ENCODE measurements around the gene CMTR1. TPM values are rescaled to one million over a fixed set of nuclear protein-coding genes. Genes with fewer than 3 reads are reported as not detected.
A peak's percentile ranks its signal among the peaks of the same experiment; 100 is the strongest.
"Not testable (repeated sequence)": the region's sequence is repeated elsewhere in the genome, so short reads cannot be mapped to it uniquely, and the experiment has no call there.

CMTR1 gene
- total and polyA plus RNA-seq, 3 experiments from 2014 or later: 25.8 to 54.3 (median 54.3) TPM

GRCh38 chr6:37399131-37399530, 33.9 kb upstream of the CMTR1 start:
- Histone ChIP-seq H3K9me3 (ENCODE audit: low read length) (no peaks in the 10 kb centered on the region), H3K27ac (ENCODE audit: low read depth, low read length) (no peak overlapping the region)
- CTCF ChIA-PET: no interaction called here

GRCh38 chr6:37399795-37400490, 33.1 kb upstream of the CMTR1 start:
- Mint-ChIP-seq H3K4me3 (no peak overlapping the region), H3K4me1 (no peaks in the 10 kb centered on the region), H3K9me3 (no peaks in the 10 kb centered on the region), H3K36me3 (peaks cover 0 to 4% (median 0%) of the 10 kb centered on the region in 3 donors), H3K27me3 (peaks cover 0 to 4% of the 10 kb centered on the region in 2 donors), H3K27ac (peak overlapping the region in 1 of 8 donors; percentile 1)
- no peak for DNase-seq
- POLR2A ChIA-PET: no interaction called here
- Histone ChIP-seq H3K4me1 (ENCODE audit: insufficient read depth, low read length) (no peaks in the 10 kb centered on the region), H3K27me3 (ENCODE audit: insufficient read depth, low read length, poor library complexity, severe bottlenecking) (no peaks in the 10 kb centered on the region), H3K4me3 (ENCODE audit: low read length) (no peak overlapping the region), H3K27ac (ENCODE audit: low read depth, low read length) (no peak overlapping the region), H3K9me3 (ENCODE audit: low read length) (no peaks in the 10 kb centered on the region), H3K36me3 (ENCODE audit: insufficient read depth, low read length) (no peaks in the 10 kb centered on the region)
- CTCF ChIA-PET: no interaction called here

More at GRCh38 chr6:37399131-37399530, 33.9 kb upstream of the CMTR1 start:
- Mint-ChIP-seq H3K4me1 (no peaks in the 10 kb centered on the region), H3K4me3 (peak overlapping the region in 1 of 7 donors; percentile 25), H3K27ac (peak overlapping the region in 1 of 8 donors; percentile 20), H3K9me3 (no peaks in the 10 kb centered on the region), H3K27me3 (peaks cover 0 to 4% of the 10 kb centered on the region in 2 donors), H3K36me3 (peaks cover 0 to 4% (median 2%) of the 10 kb centered on the region in 3 donors)
- no peaks in the 10 kb centered on the region for H3K4me1 ChIP-seq (ENCODE audit: insufficient read depth, low read length)
- H3K36me3 ChIP-seq (ENCODE audit: insufficient read depth, low read length): no peaks in the 10 kb centered on the region
- H3K4me3 ChIP-seq (ENCODE audit: low read length): no peak overlapping the region
- DNase-seq: no peak
- no peaks in the 10 kb centered on the region for H3K27me3 ChIP-seq (ENCODE audit: insufficient read depth, low read length, poor library complexity, severe bottlenecking)
- POLR2A ChIA-PET: interaction anchor here (0.5 kb wide), 1 partner anchor 597 kb away, joined by 10 read pairs; no protein-coding TSS in a partner anchor

DNA sequence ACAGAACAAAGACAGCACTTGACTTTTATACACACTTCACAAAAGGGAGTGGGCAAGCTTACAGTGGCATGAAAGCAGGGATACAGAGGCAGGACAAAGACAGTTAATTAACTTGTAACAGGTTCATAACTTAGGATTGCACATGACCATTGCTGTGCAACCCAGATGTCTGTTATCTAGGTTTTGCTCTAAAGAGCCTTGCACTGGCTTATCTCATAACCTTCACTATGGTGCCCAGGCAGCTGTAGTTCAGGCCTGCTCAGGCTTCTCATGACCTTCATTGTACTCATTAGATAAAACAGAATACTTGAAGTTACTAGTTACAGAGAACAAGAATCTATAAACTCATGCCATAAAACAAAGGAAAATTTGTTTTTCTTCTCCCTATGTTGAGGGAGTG, 31.4 kb upstream of the CMTR1 start:
- not testable (repeated sequence) for H3K27me3 Mint-ChIP-seq, DNase-seq

DNA sequence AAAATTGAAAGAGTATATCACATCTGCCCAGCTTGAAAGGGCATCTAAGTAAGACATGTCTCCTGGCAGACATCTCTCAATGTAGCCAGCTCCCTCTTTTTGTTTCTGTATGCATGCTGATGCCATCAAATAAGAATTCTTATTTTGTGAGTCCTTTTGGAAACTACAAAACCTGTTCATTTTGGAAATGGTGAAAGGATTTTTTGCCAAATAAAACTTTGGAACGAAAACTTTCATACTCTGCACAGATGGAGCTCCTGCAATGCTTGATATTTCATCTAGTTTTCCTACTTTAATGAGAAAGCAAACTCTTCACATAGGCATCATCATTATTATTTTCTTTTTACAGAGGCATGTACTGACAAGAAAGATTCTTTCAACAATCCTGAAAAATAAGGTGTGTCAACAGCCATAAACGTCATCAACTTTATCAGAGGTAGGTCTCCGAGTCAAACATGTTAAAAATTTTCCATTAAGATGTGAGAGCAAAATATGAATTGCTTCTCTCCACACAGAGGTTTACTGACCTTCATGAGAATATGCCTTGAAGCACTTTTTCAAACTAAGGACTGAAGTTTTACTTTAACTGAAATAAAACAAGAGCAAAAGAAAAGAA, 26.2 kb upstream of the CMTR1 start:
- Histone ChIP-seq H3K27ac (ENCODE audit: low read depth, low read length) (no peak overlapping the region), H3K4me1 (ENCODE audit: insufficient read depth, low read length) (no peaks in the 10 kb centered on the region), H3K27me3 (ENCODE audit: insufficient read depth, low read length, poor library complexity, severe bottlenecking) (no peaks in the 10 kb centered on the region), H3K4me3 (ENCODE audit: low read length) (no peak overlapping the region), H3K9me3 (ENCODE audit: low read length) (no peaks in the 10 kb centered on the region), H3K36me3 (ENCODE audit: insufficient read depth, low read length) (no peaks in the 10 kb centered on the region)
- H3K27ac Mint-ChIP-seq: no peak overlapping the region
- POLR2A ChIA-PET: no interaction called here
- CTCF ChIA-PET: no interaction called here
- DNase-seq: no peak
- peaks cover 0 to 7% (median 0%) of the 10 kb centered on the region in 3 donors for H3K36me3 Mint-ChIP-seq
- no peaks in the 10 kb centered on the region for H3K4me1 Mint-ChIP-seq
- no peak overlapping the region for H3K4me3 Mint-ChIP-seq
- no peaks in the 10 kb centered on the region for H3K27me3 Mint-ChIP-seq
- no peaks in the 10 kb centered on the region for H3K9me3 Mint-ChIP-seq

More for the DNA sequence above, 31.4 kb upstream of the CMTR1 start:
- H3K27ac ChIP-seq (ENCODE audit: low read depth, low read length); H3K9me3 ChIP-seq (ENCODE audit: low read length); H3K36me3 ChIP-seq (ENCODE audit: insufficient read depth, low read length); H3K9me3 Mint-ChIP-seq; CTCF ChIA-PET; H3K36me3 Mint-ChIP-seq; POLR2A ChIA-PET; H3K4me1 ChIP-seq (ENCODE audit: insufficient read depth, low read length); H3K4me3 Mint-ChIP-seq; H3K4me3 ChIP-seq (ENCODE audit: low read length); H3K4me1 Mint-ChIP-seq; H3K27ac Mint-ChIP-seq; H3K27me3 ChIP-seq (ENCODE audit: insufficient read depth, low read length, poor library complexity, severe bottlenecking): not testable (repeated sequence)

- no peaks in the 10 kb centered on the region for H3K4me1 ChIP-seq (ENCODE audit: insufficient read depth, low read length)
- CTCF ChIA-PET: no interaction called here
Measured at GRCh38 chr6:37407948-37408347, 25.1 kb upstream of the CMTR1 start.

GRCh38 chr6:37409501-37409900, 23.5 kb upstream of the CMTR1 start:
- Histone ChIP-seq H3K27me3 (ENCODE audit: insufficient read depth, low read length, poor library complexity, severe bottlenecking) (no peaks in the 10 kb centered on the region), H3K36me3 (ENCODE audit: insufficient read depth, low read length) (no peaks in the 10 kb centered on the region), H3K4me1 (ENCODE audit: insufficient read depth, low read length) (no peaks in the 10 kb centered on the region), H3K9me3 (ENCODE audit: low read length) (no peaks in the 10 kb centered on the region), H3K27ac (ENCODE audit: low read depth, low read length) (no peak overlapping the region), H3K4me3 (ENCODE audit: low read length) (no peak overlapping the region)
- Mint-ChIP-seq H3K36me3 (peaks cover 0 to 3% (median 0%) of the 10 kb centered on the region in 3 donors), H3K27ac (no peak overlapping the region), H3K27me3 (no peaks in the 10 kb centered on the region), H3K4me3 (no peak overlapping the region), H3K4me1 (no peaks in the 10 kb centered on the region), H3K9me3 (no peaks in the 10 kb centered on the region)
- CTCF ChIA-PET: interaction anchor here (1.4 kb wide), 1 partner anchor 12 kb away, joined by 3 read pairs; no protein-coding TSS in a partner anchor
- DNase-seq: no peak
- POLR2A ChIA-PET: no interaction called here

More at GRCh38 chr6:37407948-37408347, 25.1 kb upstream of the CMTR1 start:
- Histone ChIP-seq H3K36me3 (ENCODE audit: insufficient read depth, low read length) (no peaks in the 10 kb centered on the region), H3K9me3 (ENCODE audit: low read length) (no peaks in the 10 kb centered on the region), H3K27me3 (ENCODE audit: insufficient read depth, low read length, poor library complexity, severe bottlenecking) (no peaks in the 10 kb centered on the region), H3K27ac (ENCODE audit: low read depth, low read length) (no peak overlapping the region), H3K4me3 (ENCODE audit: low read length) (no peak overlapping the region)
- H3K9me3 Mint-ChIP-seq: no peaks in the 10 kb centered on the region
- H3K4me1 Mint-ChIP-seq: no peaks in the 10 kb centered on the region
- H3K27ac Mint-ChIP-seq: no peak overlapping the region
- POLR2A ChIA-PET: no interaction called here
- no peak for DNase-seq
- no peaks in the 10 kb centered on the region for H3K27me3 Mint-ChIP-seq
- H3K36me3 Mint-ChIP-seq: peaks cover 0 to 7% (median 0%) of the 10 kb centered on the region in 3 donors
- H3K4me3 Mint-ChIP-seq: no peak overlapping the region

- ChIA-PET CTCF (interaction anchor here (0.6 kb wide), 1 partner anchor 568 kb away, joined by 3 read pairs; no protein-coding TSS in a partner anchor), POLR2A (no interaction called here)
- no peaks in the 10 kb centered on the region for H3K9me3 ChIP-seq (ENCODE audit: low read length)
- Mint-ChIP-seq H3K4me1 (no peaks in the 10 kb centered on the region), H3K4me3 (no peak overlapping the region), H3K36me3 (no peaks in the 10 kb centered on the region), H3K9me3 (peaks cover 0 to 2% (median 0%) of the 10 kb centered on the region in 5 donors), H3K27ac (no peak overlapping the region), H3K27me3 (peaks cover 0 to 2% of the 10 kb centered on the region in 2 donors)
- H3K4me1 ChIP-seq (ENCODE audit: insufficient read depth, low read length): no peaks in the 10 kb centered on the region
- no peak for DNase-seq
- no peak overlapping the region for H3K27ac ChIP-seq (ENCODE audit: low read depth, low read length)
- H3K4me3 ChIP-seq (ENCODE audit: low read length): no peak overlapping the region
- no peaks in the 10 kb centered on the region for H3K27me3 ChIP-seq (ENCODE audit: insufficient read depth, low read length, poor library complexity, severe bottlenecking)
- no peaks in the 10 kb centered on the region for H3K36me3 ChIP-seq (ENCODE audit: insufficient read depth, low read length)
Measured at GRCh38 chr6:37417393-37417792, 15.6 kb upstream of the CMTR1 start.

DNA sequence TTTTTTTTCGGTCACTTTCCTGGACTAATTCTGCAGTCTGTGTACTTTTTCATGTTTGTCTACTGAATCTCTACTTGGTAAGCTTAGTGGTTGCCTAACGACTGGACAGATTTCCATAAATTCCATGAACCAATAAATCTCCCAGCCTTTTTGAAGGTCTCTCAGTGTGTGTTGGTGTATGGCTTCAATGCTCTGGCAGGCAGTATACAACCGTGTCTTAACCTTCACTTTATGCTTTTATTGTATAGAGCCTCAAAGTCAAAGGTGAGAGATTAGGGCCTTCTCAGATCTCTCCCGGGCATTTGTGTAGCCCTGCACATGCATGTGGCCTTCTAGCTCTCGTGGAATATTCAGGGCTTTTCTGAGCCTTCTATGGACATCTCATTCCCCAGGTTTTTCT, 14.3 kb upstream of the CMTR1 start:
- POLR2A ChIA-PET: no interaction called here
- Mint-ChIP-seq H3K27ac (peak overlapping the region in 1 of 8 donors; percentile 51), H3K4me1 (no peaks in the 10 kb centered on the region), H3K27me3 (peaks cover 2 to 4% of the 10 kb centered on the region in 2 donors), H3K36me3 (peaks cover 0 to 1% (median 0%) of the 10 kb centered on the region in 3 donors), H3K4me3 (no peak overlapping the region), H3K9me3 (peaks cover 0 to 2% (median 0%) of the 10 kb centered on the region in 5 donors)
- Histone ChIP-seq H3K4me1 (ENCODE audit: insufficient read depth, low read length) (no peaks in the 10 kb centered on the region), H3K27me3 (ENCODE audit: insufficient read depth, low read length, poor library complexity, severe bottlenecking) (no peaks in the 10 kb centered on the region), H3K4me3 (ENCODE audit: low read length) (no peak overlapping the region), H3K36me3 (ENCODE audit: insufficient read depth, low read length) (no peaks in the 10 kb centered on the region), H3K27ac (ENCODE audit: low read depth, low read length) (no peak overlapping the region), H3K9me3 (ENCODE audit: low read length) (no peaks in the 10 kb centered on the region)
- CTCF ChIA-PET: no interaction called here
- no peak for DNase-seq
